Trophoblast cell (in vitro differentiated cells and primary cell): Measurements from ENCODE around the gene CSRP1. TPM values are rescaled to one million over a fixed set of nuclear protein-coding genes. Genes with fewer than 3 reads are reported as not detected.

Experiments
- DNase-seq, 2 donors: peaks; one replicate each; pipeline ENCODE4 v3.0.0-alpha.2; 2016
- H2AFZ ChIP-seq: 2 replicates; pipeline ENCODE4 v1.6.1; 2013; ENCODE audit warnings: low read length, moderate library complexity, mild to moderate bottlenecking; ENCODE audit not compliant: insufficient read depth, poor library complexity
- H2AK5ac ChIP-seq: 2 replicates; pipeline ENCODE4 v1.6.1; 2013; ENCODE audit warnings: mild to moderate bottlenecking, low read length
- H2BK120ac ChIP-seq: 2 replicates; pipeline ENCODE4 v1.6.1; 2013; ENCODE audit warnings: low read length, mild to moderate bottlenecking, moderate library complexity; ENCODE audit not compliant: insufficient read depth, poor library complexity
- H2BK12ac ChIP-seq: 2 replicates; pipeline ENCODE4 v1.6.1; 2013; ENCODE audit warnings: mild to moderate bottlenecking, low read length, moderate library complexity
- H2BK5ac ChIP-seq: 2 replicates; pipeline ENCODE4 v1.6.1; 2013; ENCODE audit warnings: low read length, low read depth, moderate library complexity, mild to moderate bottlenecking; ENCODE audit not compliant: poor library complexity
- H3K14ac ChIP-seq: 2 replicates; pipeline ENCODE4 v1.6.1; 2013; ENCODE audit warnings: mild to moderate bottlenecking, low read length
- H3K18ac ChIP-seq: 2 replicates; pipeline ENCODE4 v1.6.1; 2013; ENCODE audit warnings: mild to moderate bottlenecking, low read length
- H3K23ac ChIP-seq: 2 replicates; pipeline ENCODE4 v1.6.1; 2013; ENCODE audit warnings: low read length
- H3K27ac ChIP-seq: 2 replicates; pipeline ENCODE4 v1.5.1; 2013; ENCODE audit warnings: low read depth, mild to moderate bottlenecking, inconsistent platforms, low read length, moderate library complexity
- H3K27me3 ChIP-seq: 2 replicates; pipeline ENCODE4 v1.6.1; 2013; ENCODE audit warnings: inconsistent platforms, mild to moderate bottlenecking, low read length, moderate library complexity; ENCODE audit not compliant: insufficient read depth
- H3K36me3 ChIP-seq, 2 experiments: 1 replicate in 1 of 2; 2 replicates in 1 of 2; pipeline ENCODE4 v1.6.1; 2013; ENCODE audit warnings: low read length in 2 of 2, mild to moderate bottlenecking in 2 of 2, moderate library complexity in 1 of 2; ENCODE audit not compliant: insufficient read depth in 2 of 2, control insufficient read depth in 1 of 2
- H3K4ac ChIP-seq: 2 replicates; pipeline ENCODE4 v1.6.1; 2013; ENCODE audit warnings: low read depth, mild to moderate bottlenecking, low read length, moderate library complexity
- H3K4me1 ChIP-seq, 2 experiments: 1 replicate in 1 of 2; 2 replicates in 1 of 2; pipeline ENCODE4 v1.6.1; 2013; ENCODE audit warnings: low read length in 2 of 2, mild to moderate bottlenecking in 2 of 2, moderate library complexity in 1 of 2; ENCODE audit not compliant: insufficient read depth in 2 of 2, control insufficient read depth in 1 of 2
- H3K4me2 ChIP-seq: 2 replicates; pipeline ENCODE4 v1.6.1; 2013; ENCODE audit warnings: inconsistent platforms, mild to moderate bottlenecking, low read length, moderate library complexity
- H3K4me3 ChIP-seq: 2 replicates; pipeline ENCODE4 v1.5.1; 2013; ENCODE audit warnings: mild to moderate bottlenecking, low read depth, low read length, inconsistent platforms
- H3K79me1 ChIP-seq: one replicate; pipeline ENCODE4 v1.6.1; 2013; ENCODE audit warnings: low read length
- H3K79me2 ChIP-seq: 2 replicates; pipeline ENCODE4 v1.6.1; 2013; ENCODE audit warnings: low read length, mild to moderate bottlenecking; ENCODE audit not compliant: control insufficient read depth, insufficient read depth, poor library complexity
- H3K9ac ChIP-seq: 2 replicates; pipeline ENCODE4 v1.6.1; 2013; ENCODE audit warnings: mild to moderate bottlenecking, low read length
- H3K9me3 ChIP-seq: 2 replicates; pipeline ENCODE4 v1.6.1; 2013; ENCODE audit warnings: low read depth, mild to moderate bottlenecking, control low read depth, inconsistent platforms, low read length; ENCODE audit not compliant: insufficient read depth
- H4K12ac ChIP-seq: 2 replicates; pipeline ENCODE4 v1.6.1; 2013; ENCODE audit warnings: low read depth, mild to moderate bottlenecking, low read length, moderate library complexity
- H4K8ac ChIP-seq: 2 replicates; pipeline ENCODE4 v1.6.1; 2013; ENCODE audit warnings: low read depth, mild to moderate bottlenecking, low read length, moderate library complexity
- H4K91ac ChIP-seq: one replicate; pipeline ENCODE4 v1.6.1; 2013; ENCODE audit warnings: low read depth, mild to moderate bottlenecking, low read length, moderate library complexity
- WGBS: extraction: QIAGEN DNeasy Blood & Tissue Kit; methylation state at CpG from one replicate; pipeline ENCODE4 v1.1.7; 2013; ENCODE audit warnings: missing lambda C conversion rate; ENCODE audit not compliant: insufficient read length, insufficient coverage; ENCODE audit errors: extremely low coverage; 5-methylcytosine and 5-hydroxymethylcytosine counted together
- polyA plus RNA-seq: library from polyadenylated mRNA; stranded (reverse); fragments of 200-250 nt; gene quantifications from 2 replicates; pipeline ENCODE4 v1.2.3, GENCODE V29; 2013

The CSRP1 gene
- 326 and 348 TPM in 2 replicates for polyA plus RNA-seq

GRCh38 chr1:201506557-201507359, at the start of gene CSRP1:
CSRP1 (minus strand) TSS chr1:201507123; CDS start chr1:201496303, 10,820 bp downstream.
- Histone ChIP-seq H2BK120ac (peak within 1 kb of the TSS; percentile 95), H4K91ac (peak within 1 kb of the TSS; percentile 94), H3K79me1 (peaks cover 61% of the 10 kb centered on the region), H3K23ac (no peak within 1 kb of the TSS), H2AFZ (peak within 1 kb of the TSS; percentile 20), H3K14ac (peak within 1 kb of the TSS; percentile 98), H3K27ac (peak within 1 kb of the TSS; percentile 84), H3K27me3 (no peaks in the 10 kb centered on the region), H3K4me2 (peak within 1 kb of the TSS; percentile 85), H2AK5ac (peak within 1 kb of the TSS; percentile 96), H3K9me3 (no peaks in the 10 kb centered on the region), H3K4ac (peak within 1 kb of the TSS; percentile 93), H4K8ac (peak within 1 kb of the TSS; percentile 93), H2BK12ac (peak within 1 kb of the TSS; percentile 92), H2BK5ac (peak within 1 kb of the TSS; percentile 97), H3K4me1 (peaks cover 51 to 56% of the 10 kb centered on the region in 2 experiments), H4K12ac (peak within 1 kb of the TSS; percentile 83), H3K18ac (peak within 1 kb of the TSS; percentile 99), H3K9ac (peak within 1 kb of the TSS; percentile 95), H3K36me3 (peaks cover 0 to 7% of the 10 kb centered on the region in 2 experiments), H3K79me2 (peaks cover 33% of the 10 kb centered on the region), H3K4me3 (peak within 1 kb of the TSS; percentile 80)
- no CpG with 5 or more reads among the region's 71 CpGs for WGBS
- DNase-seq: peak; percentile 78 to 84

DNA sequence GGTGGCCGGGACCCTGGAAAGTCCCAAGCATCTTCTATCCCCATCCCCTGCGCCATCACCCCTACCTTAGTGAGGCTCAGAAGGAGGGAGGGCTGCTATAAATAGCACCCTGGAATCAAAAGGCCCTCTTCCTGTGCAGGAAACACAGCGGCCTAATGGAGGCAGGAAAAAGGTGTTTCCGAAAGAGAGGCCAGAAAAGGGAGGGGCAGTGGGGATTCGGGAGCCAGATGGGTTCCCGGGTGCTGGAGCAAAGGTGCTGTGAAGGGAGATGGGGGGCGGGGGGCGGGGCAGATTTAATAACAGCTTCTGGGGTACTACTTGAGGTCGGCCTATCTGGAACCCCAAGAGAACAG, 48.6 kb upstream of the CSRP1 start:
- Histone ChIP-seq H3K4me2 (no peak overlapping the region), H3K27me3 (no peaks in the 10 kb centered on the region), H2BK5ac (peak overlapping the region; percentile 26), H4K91ac (peak overlapping the region; percentile 12), H3K14ac (no peak overlapping the region), H3K18ac (peak overlapping the region; percentile 5), H2AK5ac (no peak overlapping the region), H3K79me2 (peaks cover 12% of the 10 kb centered on the region), H3K9me3 (no peaks in the 10 kb centered on the region), H3K36me3 (peaks cover 3 to 4% of the 10 kb centered on the region in 2 experiments), H2AFZ (no peak overlapping the region), H3K79me1 (no peaks in the 10 kb centered on the region), H2BK120ac (peak overlapping the region; percentile 7), H3K9ac (no peak overlapping the region), H2BK12ac (no peak overlapping the region), H4K12ac (no peak overlapping the region), H3K4ac (peak overlapping the region; percentile 39), H4K8ac (peak overlapping the region; percentile 40), H3K4me3 (no peak overlapping the region), H3K27ac (no peak overlapping the region), H3K4me1 (peaks cover 29 to 42% of the 10 kb centered on the region in 2 experiments), H3K23ac (no peak overlapping the region)
- DNase-seq: no peak
- no CpG with 5 or more reads among the region's 9 CpGs for WGBS

- H3K79me1 ChIP-seq: no peaks in the 10 kb centered on the region
- H3K23ac ChIP-seq: no peak overlapping the region
- no peak overlapping the region for H3K27ac ChIP-seq
- H2BK120ac ChIP-seq: peak overlapping the region; percentile 7
- no peak for DNase-seq
- H3K4ac ChIP-seq: peak overlapping the region; percentile 50
- no peak overlapping the region for H3K4me3 ChIP-seq
- H3K14ac ChIP-seq: no peak overlapping the region
- H3K9ac ChIP-seq: no peak overlapping the region
- H3K36me3 ChIP-seq: peaks cover 0 to 4% of the 10 kb centered on the region in 2 experiments
- peaks cover 29 to 42% of the 10 kb centered on the region in 2 experiments for H3K4me1 ChIP-seq
- no CpG with 5 or more reads among the region's 7 CpGs for WGBS
- H3K27me3 ChIP-seq: no peaks in the 10 kb centered on the region
- H4K8ac ChIP-seq: peak overlapping the region; percentile 40
- H2AFZ ChIP-seq: no peak overlapping the region
- no peak overlapping the region for H3K4me2 ChIP-seq
- H2AK5ac ChIP-seq: no peak overlapping the region
- peak overlapping the region; percentile 5 for H3K18ac ChIP-seq
- no peaks in the 10 kb centered on the region for H3K9me3 ChIP-seq
- H2BK12ac ChIP-seq: no peak overlapping the region
- peak overlapping the region; percentile 12 for H4K91ac ChIP-seq
- no peak overlapping the region for H4K12ac ChIP-seq
- H3K79me2 ChIP-seq: peaks cover 12% of the 10 kb centered on the region
- peak overlapping the region; percentile 26 for H2BK5ac ChIP-seq
These were observed 48.1 kb upstream of the CSRP1 start for GRCh38 chr1:201554789-201555592.

GRCh38 chr1:201554190-201554600, 47.3 kb upstream of the CSRP1 start:
- Histone ChIP-seq H4K8ac (no peak overlapping the region), H3K18ac (peak overlapping the region; percentile 10), H3K27me3 (no peaks in the 10 kb centered on the region), H2AK5ac (peak overlapping the region; percentile 26), H3K9ac (no peak overlapping the region), H3K79me2 (peaks cover 12% of the 10 kb centered on the region), H3K14ac (no peak overlapping the region), H4K91ac (no peak overlapping the region), H2AFZ (no peak overlapping the region), H3K4me3 (no peak overlapping the region), H4K12ac (no peak overlapping the region), H3K4me1 (peaks cover 29 to 41% of the 10 kb centered on the region in 2 experiments), H3K9me3 (no peaks in the 10 kb centered on the region), H3K4me2 (no peak overlapping the region), H3K36me3 (peaks cover 0 to 4% of the 10 kb centered on the region in 2 experiments), H3K4ac (peak overlapping the region; percentile 13), H3K23ac (no peak overlapping the region), H3K79me1 (no peaks in the 10 kb centered on the region), H2BK5ac (no peak overlapping the region), H2BK12ac (peak overlapping the region; percentile 0), H3K27ac (no peak overlapping the region), H2BK120ac (peak overlapping the region; percentile 0)
- peak; percentile 56 to 64 for DNase-seq
- no CpG with 5 or more reads among the region's 10 CpGs for WGBS
